Sigmoid colon (tissue), 7 donors: ENCODE results near the gene OR8D1. TPM values are rescaled to one million over a fixed set of nuclear protein-coding genes. Genes with fewer than 3 reads are reported as not detected.

Source experiments
- DNase-seq: peaks from one replicate; pipeline ENCODE4 v3.0.0-alpha.2; 2019
- H3K27ac ChIP-seq, 4 donors: fragments of 200-600 bp; sonication (generic); one replicate each; pipeline ENCODE4 v1.5.1; 2016 to 2019; ENCODE audit warnings: mild to moderate bottlenecking in 1 of 4
- H3K27me3 ChIP-seq, 3 donors: fragments of 200-600 bp; sonication (generic); one replicate each; pipeline ENCODE4 v1.5.1; 2019; ENCODE audit warnings: mild to moderate bottlenecking in 1 of 3
- H3K36me3 ChIP-seq, 4 donors: fragments of 200-600 bp; sonication (generic); one replicate each; pipeline ENCODE4 v1.5.1; 2016 to 2019
- H3K4me1 ChIP-seq, 4 donors: fragments of 200-600 bp; sonication (generic); one replicate each; pipeline ENCODE4 v1.5.1; 2017 to 2019
- H3K4me3 ChIP-seq, 4 donors: fragments of 200-600 bp; sonication (generic); one replicate each; pipeline ENCODE4 v1.5.1; 2017 to 2019; ENCODE audit warnings: mild to moderate bottlenecking in 2 of 4, moderate library complexity in 1 of 4
- H3K9me3 ChIP-seq, 4 donors: fragments of 200-600 bp in 3 of 4; sonication (generic) in 3 of 4; one replicate each; pipeline versions ENCODE4 v1.5.1 to v1.6.1; 2013 to 2019
- CTCF ChIP-seq, 4 experiments: fragments of 450-650 bp in 3 of 4; fragments of 200-600 bp in 1 of 4; IDR thresholded peaks; one replicate each; pipeline ENCODE4 v1.5.1; 2016 to 2019; ENCODE audit warnings: antibody characterized with exemption in 4 of 4, mild to moderate bottlenecking in 3 of 4, moderate library complexity in 2 of 4
- EP300 ChIP-seq, 4 donors: sonication (generic); formaldehyde crosslinking; IDR thresholded peaks; one replicate each; pipeline ENCODE4 v1.6.1; 2017; ENCODE audit warnings: antibody characterized with exemption in 4 of 4
- POLR2A ChIP-seq, 2 donors: fragments of 450-650 bp; IDR thresholded peaks; one replicate each; pipeline ENCODE4 v1.6.1; 2016; ENCODE audit warnings: antibody characterized with exemption in 2 of 2, mild to moderate bottlenecking in 2 of 2, moderate library complexity in 2 of 2
- POLR2AphosphoS5 ChIP-seq, 4 donors: sonication (generic); formaldehyde crosslinking; IDR thresholded peaks; one replicate each; pipeline ENCODE4 v1.6.1; 2017; ENCODE audit warnings: antibody characterized with exemption in 4 of 4
- WGBS, 2 donors: extraction: QIAGEN DNeasy Blood & Tissue Kit; methylation state at CpG; one replicate each; pipeline ENCODE4 v1.1.7; 2013; 5-methylcytosine and 5-hydroxymethylcytosine counted together
- intact Hi-C: fragments of 100-400 bp; cut with DNase I; formaldehyde crosslinking; loops from one replicate; pipeline ENCODE4 v1.15.1; 2023
- polyA plus RNA-seq, 3 donors: library from polyadenylated mRNA; stranded (reverse); fragments of 200-250 nt; gene quantifications; one replicate each; pipeline ENCODE4 v1.2.3, GENCODE V29; 2013
- total RNA-seq, 4 donors: library from RNA; depleted of rRNA; stranded (reverse); fragments of >200 nt; gene quantifications; one replicate each; pipeline ENCODE4 v1.1.0, GENCODE V29; 2016
- donor health status: healthy with polysubstance abuse.
- donor health status: Bipolar disorder and iron deficiency.
- donor health status: healthy.

Gene OR8D1
- total and polyA plus RNA-seq, 7 donors: not detected

GRCh38 chr11:124301548-124301947 is 12.2 kb downstream of the OR8D1 start:
- no peaks in the 10 kb centered on the region for H3K36me3 ChIP-seq
- no peak overlapping the region for H3K4me3 ChIP-seq
- intact Hi-C loops: no loop called here
- H3K9me3 ChIP-seq: no peaks in the 10 kb centered on the region
- H3K27me3 ChIP-seq: no peaks in the 10 kb centered on the region
- TF ChIP-seq EP300 (IDR thresholded peaks at IDR 0.05): no peak
- TF ChIP-seq CTCF (IDR thresholded peaks at IDR 0.05): no peak
- TF ChIP-seq POLR2AphosphoS5 (IDR thresholded peaks at IDR 0.05): no peak
- TF ChIP-seq POLR2A (IDR thresholded peaks at IDR 0.05): no peak
- 77 to 93% methylated on average over 3 of the region's 3 CpGs for WGBS, 2 donors
- DNase-seq: no peak
- no peak overlapping the region for H3K27ac ChIP-seq
- no peaks in the 10 kb centered on the region for H3K4me1 ChIP-seq

- H3K27me3 ChIP-seq: no peaks in the 10 kb centered on the region
- no peak overlapping the region for H3K4me3 ChIP-seq
- H3K27ac ChIP-seq: no peak overlapping the region
- no peaks in the 10 kb centered on the region for H3K9me3 ChIP-seq
- TF ChIP-seq POLR2A (IDR thresholded peaks at IDR 0.05) (no peak), EP300 (IDR thresholded peaks at IDR 0.05) (no peak), POLR2AphosphoS5 (IDR thresholded peaks at IDR 0.05) (no peak), CTCF (IDR thresholded peaks at IDR 0.05) (no peak)
- H3K36me3 ChIP-seq: no peaks in the 10 kb centered on the region
- intact Hi-C loops: no loop called here
- no peaks in the 10 kb centered on the region for H3K4me1 ChIP-seq
- no peak for DNase-seq
- 82 to 85% methylated on average over 4 of the region's 4 CpGs for WGBS, 2 donors
These were observed 15.8 kb downstream of the OR8D1 start for GRCh38 chr11:124297921-124298320.

GRCh38 chr11:124296016-124296415 is 17.7 kb downstream of the OR8D1 start:
- DNase-seq: no peak
- Histone ChIP-seq H3K9me3 (no peaks in the 10 kb centered on the region), H3K27me3 (no peaks in the 10 kb centered on the region), H3K4me1 (no peaks in the 10 kb centered on the region), H3K36me3 (no peaks in the 10 kb centered on the region), H3K27ac (no peak overlapping the region), H3K4me3 (no peak overlapping the region)
- intact Hi-C loops: no loop called here
- no peak for TF ChIP-seq CTCF (IDR thresholded peaks at IDR 0.05)
- TF ChIP-seq EP300 (IDR thresholded peaks at IDR 0.05): no peak
- no peak for TF ChIP-seq POLR2A (IDR thresholded peaks at IDR 0.05)
- TF ChIP-seq POLR2AphosphoS5 (IDR thresholded peaks at IDR 0.05): no peak

DNA sequence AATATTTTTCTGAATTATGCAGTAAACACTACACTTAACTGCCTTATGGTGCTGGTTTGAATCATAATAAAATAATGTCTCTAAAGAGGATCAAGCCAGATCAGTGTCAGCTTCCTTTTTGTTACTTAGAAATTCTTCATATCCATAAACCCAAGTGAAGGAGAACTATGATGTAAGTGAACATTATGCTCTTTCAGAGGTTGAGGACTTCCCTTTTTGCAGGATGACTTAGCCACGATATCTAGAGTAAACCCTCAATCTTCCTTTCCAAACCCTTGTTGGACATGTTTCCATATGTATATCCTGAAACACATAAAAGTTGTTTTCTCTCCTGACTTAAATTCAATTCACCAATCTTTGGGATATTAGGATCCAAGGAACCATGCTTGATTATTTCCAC is 19.1 kb downstream of the OR8D1 start:
- no peak overlapping the region for H3K4me3 ChIP-seq
- 45 to 68% methylated on average over 1 of the region's 1 CpG for WGBS, 2 donors
- no peak for TF ChIP-seq CTCF (IDR thresholded peaks at IDR 0.05)
- TF ChIP-seq EP300 (IDR thresholded peaks at IDR 0.05): no peak
- no peak for TF ChIP-seq POLR2AphosphoS5 (IDR thresholded peaks at IDR 0.05)
- TF ChIP-seq POLR2A (IDR thresholded peaks at IDR 0.05): no peak
- H3K27ac ChIP-seq: no peak overlapping the region
- H3K36me3 ChIP-seq: no peaks in the 10 kb centered on the region
- intact Hi-C loops: no loop called here
- no peaks in the 10 kb centered on the region for H3K4me1 ChIP-seq
- DNase-seq: no peak
- no peaks in the 10 kb centered on the region for H3K9me3 ChIP-seq
- H3K27me3 ChIP-seq: no peaks in the 10 kb centered on the region

GRCh38 chr11:124285610-124286344 is 28.0 kb downstream of the OR8D1 start:
- 53 to 63% methylated on average over 3 of the region's 3 CpGs for WGBS, 2 donors
- no peak overlapping the region for H3K4me3 ChIP-seq
- no peaks in the 10 kb centered on the region for H3K27me3 ChIP-seq
- TF ChIP-seq POLR2A (IDR thresholded peaks at IDR 0.05) (no peak), EP300 (IDR thresholded peaks at IDR 0.05) (no peak), POLR2AphosphoS5 (IDR thresholded peaks at IDR 0.05) (no peak), CTCF (IDR thresholded peaks at IDR 0.05) (no peak)
- DNase-seq: no peak
- peaks cover 0 to 2% (median 0%) of the 10 kb centered on the region in 4 donors for H3K9me3 ChIP-seq
- H3K27ac ChIP-seq: no peak overlapping the region
- intact Hi-C loops: no loop called here
- no peaks in the 10 kb centered on the region for H3K4me1 ChIP-seq
- no peaks in the 10 kb centered on the region for H3K36me3 ChIP-seq
